GM23338 (cell line): ENCODE results near the gene CEP192.

ENCODE experiments used
- CREB1 ChIP-seq: fragments of 250-450 bp; sonication (Bioruptor Pico); IDR thresholded peaks from 2 replicates; pipeline ENCODE4 v1.5.0; 2020; ENCODE audit warnings: low read depth, mild to moderate bottlenecking, moderate library complexity
- EZH2 ChIP-seq: fragments of 200-600 bp; sonication (generic); IDR thresholded peaks from one replicate; pipeline ENCODE4 v1.8.0; 2017; ENCODE audit warnings: antibody characterized with exemption, mild to moderate bottlenecking, low read depth; ENCODE audit not compliant: unreplicated experiment
- EZH2phosphoT487 ChIP-seq: fragments of 200-600 bp; sonication (generic); IDR thresholded peaks from one replicate; pipeline ENCODE4 v1.8.1; 2018; ENCODE audit warnings: antibody characterized with exemption; ENCODE audit not compliant: unreplicated experiment
- JUNB ChIP-seq: IDR thresholded peaks from one replicate; pipeline ENCODE4 v1.6.1; 2016; ENCODE audit warnings: antibody characterized with exemption; ENCODE audit not compliant: unreplicated experiment
- POLR2AphosphoS5 ChIP-seq: IDR thresholded peaks from 2 replicates; pipeline ENCODE4 v1.6.1; 2016; ENCODE audit warnings: antibody characterized with exemption, low read depth
- STAT1 ChIP-seq: IDR thresholded peaks from one replicate; pipeline ENCODE4 v1.6.1; 2016; ENCODE audit warnings: antibody characterized with exemption; ENCODE audit not compliant: unreplicated experiment
- ZNF331 ChIP-seq: fragments of 250-450 bp; sonication (Bioruptor Pico); IDR thresholded peaks from 2 replicates; pipeline ENCODE4 v1.5.0; 2020; ENCODE audit warnings: low read depth, mild to moderate bottlenecking, moderate library complexity
- TF ChIP-seq, protein P1 (sequence below), 2 experiments: fragments of 200-600 bp in 1 of 2; sonication (generic) in 1 of 2; conservative IDR thresholded peaks; 2 replicates each; pipeline versions ENCODE4 v1.5.1 to v1.6.1; 2016 to 2017; ENCODE audit warnings: antibody characterized with exemption in 2 of 2, low read depth in 2 of 2, mild to moderate bottlenecking in 2 of 2, moderate library complexity in 1 of 2
- TF ChIP-seq, protein P2 (sequence below): IDR thresholded peaks from one replicate; pipeline ENCODE4 v1.6.1; 2018; ENCODE audit warnings: antibody characterized with exemption; ENCODE audit not compliant: unreplicated experiment
- TF ChIP-seq, protein P3 (sequence below): IDR thresholded peaks from 2 replicates; pipeline ENCODE4 v1.6.1; 2016; ENCODE audit warnings: antibody characterized with exemption

DNA sequence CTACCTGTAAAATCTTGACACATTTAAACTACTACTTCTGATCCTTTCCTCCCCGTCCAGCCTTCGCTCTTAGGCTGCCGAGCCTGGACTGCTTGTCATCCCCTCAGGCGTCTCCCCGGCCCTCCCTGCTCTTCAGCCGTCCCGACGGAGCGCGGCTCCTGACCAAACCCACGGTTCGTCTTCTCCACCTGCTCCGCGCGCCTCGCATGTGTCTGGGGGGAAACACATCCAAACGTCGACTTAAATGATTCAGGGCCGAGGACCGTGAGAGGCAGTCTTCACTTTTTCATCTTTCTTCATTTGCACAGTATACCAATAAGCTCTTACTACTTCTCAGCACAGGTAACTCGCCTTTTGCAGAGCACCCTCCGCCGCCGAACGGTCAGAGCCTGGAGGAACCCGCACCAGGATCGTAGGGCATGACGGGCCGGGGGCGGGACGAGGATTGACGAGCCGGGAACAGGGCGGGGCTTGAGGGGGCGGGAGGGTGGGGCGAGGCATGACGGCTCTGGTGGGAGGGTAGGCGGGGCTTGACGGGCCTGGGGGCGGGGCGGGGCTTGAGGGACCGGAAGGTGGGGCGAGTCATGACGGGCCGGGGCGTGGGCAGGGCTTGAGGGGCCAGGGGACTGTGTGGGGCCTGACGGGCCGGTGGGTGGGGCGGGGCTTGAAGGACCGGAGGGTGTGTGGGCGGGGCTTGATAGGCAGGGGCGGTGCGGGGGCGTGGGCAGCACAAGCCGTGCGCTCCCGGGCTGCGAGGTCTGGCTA, 43.7 kb upstream of the CEP192 start, which contains the start of gene SEH1L:
- TF ChIP-seq, protein P1, sequence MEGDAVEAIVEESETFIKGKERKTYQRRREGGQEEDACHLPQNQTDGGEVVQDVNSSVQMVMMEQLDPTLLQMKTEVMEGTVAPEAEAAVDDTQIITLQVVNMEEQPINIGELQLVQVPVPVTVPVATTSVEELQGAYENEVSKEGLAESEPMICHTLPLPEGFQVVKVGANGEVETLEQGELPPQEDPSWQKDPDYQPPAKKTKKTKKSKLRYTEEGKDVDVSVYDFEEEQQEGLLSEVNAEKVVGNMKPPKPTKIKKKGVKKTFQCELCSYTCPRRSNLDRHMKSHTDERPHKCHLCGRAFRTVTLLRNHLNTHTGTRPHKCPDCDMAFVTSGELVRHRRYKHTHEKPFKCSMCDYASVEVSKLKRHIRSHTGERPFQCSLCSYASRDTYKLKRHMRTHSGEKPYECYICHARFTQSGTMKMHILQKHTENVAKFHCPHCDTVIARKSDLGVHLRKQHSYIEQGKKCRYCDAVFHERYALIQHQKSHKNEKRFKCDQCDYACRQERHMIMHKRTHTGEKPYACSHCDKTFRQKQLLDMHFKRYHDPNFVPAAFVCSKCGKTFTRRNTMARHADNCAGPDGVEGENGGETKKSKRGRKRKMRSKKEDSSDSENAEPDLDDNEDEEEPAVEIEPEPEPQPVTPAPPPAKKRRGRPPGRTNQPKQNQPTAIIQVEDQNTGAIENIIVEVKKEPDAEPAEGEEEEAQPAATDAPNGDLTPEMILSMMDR (conservative IDR thresholded peaks at IDR 0.05; ENCODE audit: low read depth in 2 of 2), result no peak
- TF ChIP-seq POLR2AphosphoS5 (peak; percentile 75), EZH2phosphoT487 (no peak), ZNF331 (CRISPR knock-in tag) (no peak), JUNB (no peak), STAT1 (no peak), EZH2 (no peak), CREB1 (CRISPR knock-in tag) (no peak)
- TF ChIP-seq, protein P2, sequence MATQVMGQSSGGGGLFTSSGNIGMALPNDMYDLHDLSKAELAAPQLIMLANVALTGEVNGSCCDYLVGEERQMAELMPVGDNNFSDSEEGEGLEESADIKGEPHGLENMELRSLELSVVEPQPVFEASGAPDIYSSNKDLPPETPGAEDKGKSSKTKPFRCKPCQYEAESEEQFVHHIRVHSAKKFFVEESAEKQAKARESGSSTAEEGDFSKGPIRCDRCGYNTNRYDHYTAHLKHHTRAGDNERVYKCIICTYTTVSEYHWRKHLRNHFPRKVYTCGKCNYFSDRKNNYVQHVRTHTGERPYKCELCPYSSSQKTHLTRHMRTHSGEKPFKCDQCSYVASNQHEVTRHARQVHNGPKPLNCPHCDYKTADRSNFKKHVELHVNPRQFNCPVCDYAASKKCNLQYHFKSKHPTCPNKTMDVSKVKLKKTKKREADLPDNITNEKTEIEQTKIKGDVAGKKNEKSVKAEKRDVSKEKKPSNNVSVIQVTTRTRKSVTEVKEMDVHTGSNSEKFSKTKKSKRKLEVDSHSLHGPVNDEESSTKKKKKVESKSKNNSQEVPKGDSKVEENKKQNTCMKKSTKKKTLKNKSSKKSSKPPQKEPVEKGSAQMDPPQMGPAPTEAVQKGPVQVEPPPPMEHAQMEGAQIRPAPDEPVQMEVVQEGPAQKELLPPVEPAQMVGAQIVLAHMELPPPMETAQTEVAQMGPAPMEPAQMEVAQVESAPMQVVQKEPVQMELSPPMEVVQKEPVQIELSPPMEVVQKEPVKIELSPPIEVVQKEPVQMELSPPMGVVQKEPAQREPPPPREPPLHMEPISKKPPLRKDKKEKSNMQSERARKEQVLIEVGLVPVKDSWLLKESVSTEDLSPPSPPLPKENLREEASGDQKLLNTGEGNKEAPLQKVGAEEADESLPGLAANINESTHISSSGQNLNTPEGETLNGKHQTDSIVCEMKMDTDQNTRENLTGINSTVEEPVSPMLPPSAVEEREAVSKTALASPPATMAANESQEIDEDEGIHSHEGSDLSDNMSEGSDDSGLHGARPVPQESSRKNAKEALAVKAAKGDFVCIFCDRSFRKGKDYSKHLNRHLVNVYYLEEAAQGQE, result no peak
- TF ChIP-seq, protein P3, sequence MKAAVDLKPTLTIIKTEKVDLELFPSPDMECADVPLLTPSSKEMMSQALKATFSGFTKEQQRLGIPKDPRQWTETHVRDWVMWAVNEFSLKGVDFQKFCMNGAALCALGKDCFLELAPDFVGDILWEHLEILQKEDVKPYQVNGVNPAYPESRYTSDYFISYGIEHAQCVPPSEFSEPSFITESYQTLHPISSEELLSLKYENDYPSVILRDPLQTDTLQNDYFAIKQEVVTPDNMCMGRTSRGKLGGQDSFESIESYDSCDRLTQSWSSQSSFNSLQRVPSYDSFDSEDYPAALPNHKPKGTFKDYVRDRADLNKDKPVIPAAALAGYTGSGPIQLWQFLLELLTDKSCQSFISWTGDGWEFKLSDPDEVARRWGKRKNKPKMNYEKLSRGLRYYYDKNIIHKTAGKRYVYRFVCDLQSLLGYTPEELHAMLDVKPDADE, result no peak
